Retina (tissue), 1 donor: Measurements from ENCODE around the gene ALB.

Experiments
- DNase-seq: peaks from one replicate; pipeline ENCODE4 v3.0.0-alpha.2; 2016

The ALB gene

GRCh38 chr4:73409012-73409862 is 5.2 kb downstream of the ALB start:
- DNase-seq, result no peak

- DNase-seq, result no peak
Measured at GRCh38 chr4:73409978-73410548, 6.0 kb downstream of the ALB start.

GRCh38 chr4:73410916-73411730 is 7.0 kb downstream of the ALB start:
- no peak for DNase-seq

- no peak for DNase-seq
Measured at GRCh38 chr4:73411731-73412414, 7.8 kb downstream of the ALB start.

GRCh38 chr4:73413294-73413755 is 9.2 kb downstream of the ALB start:
- no peak for DNase-seq

- DNase-seq, result no peak
Measured at GRCh38 chr4:73414936-73415271, 10.8 kb downstream of the ALB start.

GRCh38 chr4:73415807-73416238 is 11.7 kb downstream of the ALB start:
- DNase-seq, result no peak

- no peak for DNase-seq
Measured at GRCh38 chr4:73416423-73417087, 12.5 kb downstream of the ALB start.

- no peak for DNase-seq
Measured at GRCh38 chr4:73417342-73417741, 13.3 kb downstream of the ALB start.

- no peak for DNase-seq
Measured at GRCh38 chr4:73417973-73418372, 13.9 kb downstream of the ALB start.

GRCh38 chr4:73418677-73419076 is 14.6 kb downstream of the ALB start:
- no peak for DNase-seq

- no peak for DNase-seq
Measured at GRCh38 chr4:73419106-73420038, 15.3 kb downstream of the ALB start.

GRCh38 chr4:73420615-73421014 is 16.5 kb downstream of the ALB start:
- no peak for DNase-seq

GRCh38 chr4:73421708-73422457 is 17.8 kb downstream of the ALB start:
- DNase-seq, result no peak

GRCh38 chr4:73422458-73422752 is 18.3 kb downstream of the ALB start:
- DNase-seq, result no peak

- no peak for DNase-seq
Measured at GRCh38 chr4:73423184-73423583, 19.1 kb downstream of the ALB start.

- no peak for DNase-seq
Measured at GRCh38 chr4:73426666-73427065, 22.6 kb downstream of the ALB start.

- no peak for DNase-seq
Measured at GRCh38 chr4:73429118-73429517, 25.0 kb downstream of the ALB start.

GRCh38 chr4:73429826-73430587 is 25.9 kb downstream of the ALB start:
- DNase-seq, result no peak

GRCh38 chr4:73431813-73432168 is 27.7 kb downstream of the ALB start:
- no peak for DNase-seq
